ENCODE results near the gene NCR3LG1. TPM values are rescaled to one million over a fixed set of nuclear protein-coding genes. Genes with fewer than 3 reads are reported as not detected.
A peak's percentile ranks its signal among the peaks of the same experiment; 100 is the strongest.

Gene NCR3LG1
- total and polyA plus RNA-seq, 4 donors = 0.94 to 5.8 (median 2.2) TPM

DNA sequence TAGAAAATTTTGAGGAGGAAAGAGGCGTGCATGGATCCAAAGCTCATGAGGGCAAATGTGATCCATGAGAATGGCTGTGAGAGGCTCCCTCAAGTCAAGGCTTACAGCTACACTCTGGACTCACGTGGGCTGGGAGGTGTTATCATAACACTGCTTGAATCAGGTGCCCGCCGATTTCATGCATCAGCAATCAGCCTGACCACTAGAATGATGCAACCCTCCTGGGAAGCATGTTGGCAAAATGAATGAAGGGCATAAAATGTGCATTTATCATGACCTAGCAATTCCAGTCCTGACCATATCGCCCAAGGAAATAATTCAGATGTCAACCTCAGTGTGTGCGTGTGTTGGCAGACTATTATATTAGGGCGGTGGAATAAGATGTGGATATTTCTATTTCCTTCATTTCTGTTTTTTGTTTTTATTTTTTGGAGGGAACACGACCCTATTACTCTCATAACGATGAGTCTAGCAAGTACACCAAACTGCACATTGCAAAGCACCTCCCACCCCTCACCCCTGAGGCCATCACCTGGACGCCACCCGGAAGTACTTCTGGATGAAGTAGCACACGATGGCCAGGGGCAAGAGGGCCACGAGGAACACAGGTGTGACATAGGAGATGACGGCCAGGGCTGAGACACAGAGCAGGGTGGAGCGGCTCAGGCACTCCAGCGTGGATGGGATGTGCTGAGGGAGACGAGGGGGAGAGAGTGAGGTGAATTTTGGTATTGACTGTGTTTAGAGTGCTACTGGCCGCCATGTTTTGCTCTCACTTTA, 52.6 kb downstream of the NCR3LG1 start:
- no peaks in the 10 kb centered on the region for H3K27me3 ChIP-seq (ENCODE audit: control insufficient read depth in 3 of 3, insufficient read depth in 3 of 3, low read length in 2 of 3)
- WGBS, 2 donors = 86 to 88% methylated on average over 18 of the region's 18 CpGs
- no peak for ATAC-seq (ENCODE audit: insufficient read depth, low FRiP score)

DNA sequence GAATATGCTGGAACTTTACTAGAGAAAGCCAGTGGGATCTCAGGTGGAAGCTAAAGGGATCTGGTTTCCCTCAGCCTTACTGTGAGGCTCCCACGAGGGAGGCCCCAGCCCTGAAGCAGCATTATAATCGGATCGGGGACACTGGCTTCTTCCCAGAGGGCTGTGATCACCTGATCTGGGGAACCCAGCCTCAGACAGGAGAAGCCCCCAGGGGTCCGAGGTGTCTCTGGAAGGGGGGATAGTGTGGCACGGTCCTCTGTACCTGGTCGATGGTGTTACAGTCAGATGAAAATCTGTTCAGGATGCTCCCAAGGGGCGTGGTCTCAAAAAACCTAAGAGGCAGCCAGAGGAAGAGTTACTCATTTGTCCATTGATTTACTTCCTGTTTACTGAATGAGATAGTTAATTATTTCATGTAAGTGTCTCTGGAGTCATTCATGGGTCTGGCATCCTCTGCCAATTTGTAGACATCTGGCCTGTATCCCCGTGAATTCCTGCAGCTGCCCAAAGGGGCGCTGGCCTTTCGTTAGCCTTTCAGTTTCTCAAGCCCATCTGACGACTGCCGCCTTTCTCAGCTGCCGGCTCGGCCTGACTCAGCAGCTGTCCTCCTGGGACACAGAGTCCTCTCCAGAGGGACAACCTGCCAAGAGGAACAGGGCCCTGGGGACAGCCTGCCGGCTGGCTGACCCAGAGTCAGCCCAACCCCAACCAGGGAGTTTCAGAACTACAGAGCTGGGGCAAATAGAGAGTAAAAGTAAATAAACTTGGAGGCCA, 53.8 kb downstream of the NCR3LG1 start:
- Histone ChIP-seq H3K9me3 (ENCODE audit: control insufficient read depth in 4 of 4, insufficient read depth in 3 of 4, low read length in 3 of 4) (no peaks in the 10 kb centered on the region), H3K4me3 (no peak overlapping the region), H3K27ac (ENCODE audit: low read depth in 1 of 2, low read length in 1 of 2) (peak overlapping the region; percentile 62 to 68), H3K9ac (ENCODE audit: insufficient read depth in 1 of 2, low read length in 2 of 2) (no peak overlapping the region), H3K36me3 (ENCODE audit: control insufficient read depth in 4 of 4, insufficient read depth in 4 of 4, low read length in 4 of 4) (no peaks in the 10 kb centered on the region), H3K27me3 (ENCODE audit: control insufficient read depth in 3 of 3, insufficient read depth in 3 of 3, low read length in 2 of 3) (no peaks in the 10 kb centered on the region), H3K4me1 (ENCODE audit: control insufficient read depth in 5 of 5, insufficient read depth in 5 of 5, low read length in 5 of 5) (peaks cover 0 to 15% (median 7%) of the 10 kb centered on the region in 5 donors)
- TF ChIP-seq, protein P1, sequence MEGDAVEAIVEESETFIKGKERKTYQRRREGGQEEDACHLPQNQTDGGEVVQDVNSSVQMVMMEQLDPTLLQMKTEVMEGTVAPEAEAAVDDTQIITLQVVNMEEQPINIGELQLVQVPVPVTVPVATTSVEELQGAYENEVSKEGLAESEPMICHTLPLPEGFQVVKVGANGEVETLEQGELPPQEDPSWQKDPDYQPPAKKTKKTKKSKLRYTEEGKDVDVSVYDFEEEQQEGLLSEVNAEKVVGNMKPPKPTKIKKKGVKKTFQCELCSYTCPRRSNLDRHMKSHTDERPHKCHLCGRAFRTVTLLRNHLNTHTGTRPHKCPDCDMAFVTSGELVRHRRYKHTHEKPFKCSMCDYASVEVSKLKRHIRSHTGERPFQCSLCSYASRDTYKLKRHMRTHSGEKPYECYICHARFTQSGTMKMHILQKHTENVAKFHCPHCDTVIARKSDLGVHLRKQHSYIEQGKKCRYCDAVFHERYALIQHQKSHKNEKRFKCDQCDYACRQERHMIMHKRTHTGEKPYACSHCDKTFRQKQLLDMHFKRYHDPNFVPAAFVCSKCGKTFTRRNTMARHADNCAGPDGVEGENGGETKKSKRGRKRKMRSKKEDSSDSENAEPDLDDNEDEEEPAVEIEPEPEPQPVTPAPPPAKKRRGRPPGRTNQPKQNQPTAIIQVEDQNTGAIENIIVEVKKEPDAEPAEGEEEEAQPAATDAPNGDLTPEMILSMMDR (IDR thresholded peaks at IDR 0.05; ENCODE audit: control extremely low read depth, extremely low read depth) = no peak
- 44 to 64% methylated on average over 14 to 15 of the region's 15 CpGs for WGBS, 2 donors
- peak; percentile 9 to 51 (median 30) for DNase-seq
- ATAC-seq (ENCODE audit: insufficient read depth, low FRiP score) = peak; percentile 82

More for the DNA sequence above, 52.6 kb downstream of the NCR3LG1 start:
- H3K27ac ChIP-seq (ENCODE audit: low read depth in 1 of 2, low read length in 1 of 2) = no peak overlapping the region
- no peaks in the 10 kb centered on the region for H3K36me3 ChIP-seq (ENCODE audit: control insufficient read depth in 4 of 4, insufficient read depth in 4 of 4, low read length in 4 of 4)
- no peak for DNase-seq
- H3K9me3 ChIP-seq (ENCODE audit: control insufficient read depth in 4 of 4, insufficient read depth in 3 of 4, low read length in 3 of 4) = no peaks in the 10 kb centered on the region
- peaks cover 0 to 13% (median 7%) of the 10 kb centered on the region in 5 donors for H3K4me1 ChIP-seq (ENCODE audit: control insufficient read depth in 5 of 5, insufficient read depth in 5 of 5, low read length in 5 of 5)
- H3K9ac ChIP-seq (ENCODE audit: insufficient read depth in 1 of 2, low read length in 2 of 2) = no peak overlapping the region
- TF ChIP-seq, protein P1 (IDR thresholded peaks at IDR 0.05; ENCODE audit: control extremely low read depth, extremely low read depth) = no peak
- H3K4me3 ChIP-seq = no peak overlapping the region

DNA sequence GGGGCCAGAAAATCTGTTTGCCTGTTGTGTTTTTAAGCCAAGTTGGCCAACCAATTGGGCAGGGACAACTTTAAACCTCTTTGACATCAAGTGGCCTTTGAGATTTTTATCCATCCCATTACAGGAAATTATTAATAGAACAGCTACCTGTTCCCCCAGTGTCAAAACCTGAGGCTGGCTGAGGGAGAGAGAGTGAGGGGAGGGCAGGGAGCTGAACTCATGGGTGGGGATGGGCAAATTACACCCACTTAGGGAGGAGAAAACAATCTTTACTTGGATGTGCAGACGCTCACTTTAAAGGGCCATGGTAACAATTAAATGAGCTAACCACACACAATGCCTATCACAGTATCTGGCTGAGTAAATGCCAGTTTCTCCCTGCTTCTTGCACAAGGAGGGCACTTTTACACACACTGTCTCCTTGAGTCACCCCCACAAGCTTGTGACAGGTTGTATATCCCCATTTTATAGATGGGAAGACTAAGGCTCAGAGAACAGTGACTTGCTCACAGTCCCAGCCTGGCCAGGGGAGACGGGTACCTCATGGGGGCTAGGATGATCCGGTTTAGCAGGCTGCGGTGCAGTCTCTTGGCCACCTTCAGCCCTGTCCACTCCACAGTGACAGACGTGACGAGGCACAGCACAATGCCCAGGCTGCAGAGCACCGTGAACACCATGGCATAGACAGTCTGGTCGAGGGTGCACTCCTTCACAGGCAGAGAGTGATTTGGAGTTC, 54.6 kb downstream of the NCR3LG1 start:
- H3K36me3 ChIP-seq (ENCODE audit: control insufficient read depth in 4 of 4, insufficient read depth in 4 of 4, low read length in 4 of 4) = no peaks in the 10 kb centered on the region
- no peaks in the 10 kb centered on the region for H3K27me3 ChIP-seq (ENCODE audit: control insufficient read depth in 3 of 3, insufficient read depth in 3 of 3, low read length in 2 of 3)
- no peaks in the 10 kb centered on the region for H3K9me3 ChIP-seq (ENCODE audit: control insufficient read depth in 4 of 4, insufficient read depth in 3 of 4, low read length in 3 of 4)
- H3K27ac ChIP-seq (ENCODE audit: low read depth in 1 of 2, low read length in 1 of 2) = peak overlapping the region; percentile 62 to 68
- TF ChIP-seq, protein P1 (IDR thresholded peaks at IDR 0.05; ENCODE audit: control extremely low read depth, extremely low read depth) = no peak
- peak in 1 of 3 donors; percentile 29 for DNase-seq
- WGBS, 2 donors = 85 to 94% methylated on average over 8 of the region's 8 CpGs
- H3K9ac ChIP-seq (ENCODE audit: insufficient read depth in 1 of 2, low read length in 2 of 2) = no peak overlapping the region
- no peak overlapping the region for H3K4me3 ChIP-seq
- ATAC-seq (ENCODE audit: insufficient read depth, low FRiP score) = peak; percentile 36
- peaks cover 0 to 15% (median 7%) of the 10 kb centered on the region in 5 donors for H3K4me1 ChIP-seq (ENCODE audit: control insufficient read depth in 5 of 5, insufficient read depth in 5 of 5, low read length in 5 of 5)
